Measurements from ENCODE around the gene SPATA9.

SPATA9 gene

DNA sequence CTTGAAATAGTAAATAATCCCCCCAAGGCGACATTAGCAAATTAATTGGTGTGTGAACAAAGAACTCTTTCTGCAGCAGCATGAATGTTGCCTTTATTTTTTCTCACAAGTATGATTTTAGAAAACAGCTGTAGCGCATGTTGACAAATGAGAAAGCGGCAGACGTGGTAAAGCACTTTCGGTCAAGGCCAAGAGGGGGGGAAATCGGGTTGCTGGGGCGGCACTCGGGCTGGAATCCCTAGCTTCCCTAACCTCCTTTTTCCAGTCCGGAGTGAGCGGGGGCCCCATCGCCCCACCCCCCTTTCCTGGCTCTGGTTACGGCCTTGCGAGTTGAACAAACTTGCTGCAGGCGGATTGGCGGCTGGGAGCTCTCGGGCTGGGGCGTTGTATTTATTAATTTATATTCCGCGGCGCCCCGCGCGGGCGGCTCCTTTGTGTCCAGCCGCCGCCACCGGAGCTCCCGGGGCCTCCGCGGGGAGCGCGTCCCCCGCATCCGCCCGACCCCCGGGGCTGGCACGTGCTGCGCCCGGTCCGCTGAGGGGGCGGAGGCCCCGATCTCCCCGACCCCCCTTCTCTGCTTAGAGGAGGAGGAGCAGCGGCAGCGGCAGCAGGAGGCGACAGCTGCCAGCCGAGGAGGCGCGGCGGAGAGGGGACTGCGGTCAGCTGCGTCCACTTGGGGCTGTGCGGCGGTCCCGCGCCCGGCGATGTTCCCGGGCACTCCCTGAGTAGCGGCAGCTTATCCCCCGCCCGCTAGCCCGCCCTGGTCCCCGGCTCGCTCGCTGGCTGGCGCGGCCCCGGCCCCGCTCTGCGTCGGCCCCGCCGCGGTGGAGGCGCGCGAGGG, 48.2 kb upstream of the SPATA9 start, which contains the start of gene RHOBTB3:
TSS of gene RHOBTB3 (plus strand) at position 607 of the 841 bp plus-strand sequence. CDS start 347 bp downstream, outside the sequence.
- H3K9me3 ChIP-seq (ENCODE audit: control insufficient read depth, insufficient read depth, low read depth, low read length), result no peaks in the 10 kb centered on the region
- H3K4me3 ChIP-seq (ENCODE audit: low read depth, low read length), result peak within 1 kb of the TSS; percentile 93
- ChIA-PET POLR2A (interaction anchor here (0.7 to 3.4 kb wide), 19 partner anchors 9 to 104 kb away, joined by 3 to 34 read pairs (median 4); partner anchors contain the start of genes GLRX and RFESD), CTCF (interaction anchor here (0.7 to 1.9 kb wide), 9 partner anchors 9 to 116 kb away, joined by 3 to 10 read pairs (median 4); partner anchors contain the start of gene RFESD)
- H3K4me1 ChIP-seq (ENCODE audit: control insufficient read depth, insufficient read depth, low read length), result peaks cover 8% of the 10 kb centered on the region
- peaks cover 3 to 16% of the 10 kb centered on the region in 2 experiments; a peak in 2 of 3 replicates for H3K36me3 ChIP-seq (ENCODE audit: control insufficient read depth in 2 of 2, insufficient read depth in 1 of 2, low read length in 2 of 2)
- H3K27ac ChIP-seq (ENCODE audit: extremely low read depth, low read depth, low read length), result peak within 1 kb of the TSS; percentile 93
- TF ChIP-seq ZBTB10 (tag by site-specific recombination; IDR thresholded peaks at IDR 0.05), result no peak; the same call in 1 of the 2 replicates
- no peak for TF ChIP-seq ZNF521 (tag by site-specific recombination; IDR thresholded peaks at IDR 0.05)
- TF ChIP-seq ZIC2 (tag by site-specific recombination; IDR thresholded peaks at IDR 0.05), result peak; percentile 76
- TF ChIP-seq ZNF776 (tag by site-specific recombination; IDR thresholded peaks at IDR 0.05; ENCODE audit: borderline replicate concordance), result no peak
- TF ChIP-seq GLIS1 (tag by site-specific recombination; IDR thresholded peaks at IDR 0.05), result peak; percentile 93
- peak; percentile 95 for TF ChIP-seq PRDM10 (tag by site-specific recombination; IDR thresholded peaks at IDR 0.05)
- no peak for TF ChIP-seq ZBTB7A (tag by site-specific recombination; IDR thresholded peaks at IDR 0.05; ENCODE audit: low read depth)
- TF ChIP-seq MEIS1 (CRISPR knock-in tag; IDR thresholded peaks at IDR 0.05; ENCODE audit: borderline replicate concordance), result 0 out of 2 replicates have a peak, but pooled peaks have one; percentile 22
- peak; percentile 79 for TF ChIP-seq ZNF366 (tag by site-specific recombination; conservative IDR thresholded peaks at IDR 0.05)
- TF ChIP-seq, protein P1, sequence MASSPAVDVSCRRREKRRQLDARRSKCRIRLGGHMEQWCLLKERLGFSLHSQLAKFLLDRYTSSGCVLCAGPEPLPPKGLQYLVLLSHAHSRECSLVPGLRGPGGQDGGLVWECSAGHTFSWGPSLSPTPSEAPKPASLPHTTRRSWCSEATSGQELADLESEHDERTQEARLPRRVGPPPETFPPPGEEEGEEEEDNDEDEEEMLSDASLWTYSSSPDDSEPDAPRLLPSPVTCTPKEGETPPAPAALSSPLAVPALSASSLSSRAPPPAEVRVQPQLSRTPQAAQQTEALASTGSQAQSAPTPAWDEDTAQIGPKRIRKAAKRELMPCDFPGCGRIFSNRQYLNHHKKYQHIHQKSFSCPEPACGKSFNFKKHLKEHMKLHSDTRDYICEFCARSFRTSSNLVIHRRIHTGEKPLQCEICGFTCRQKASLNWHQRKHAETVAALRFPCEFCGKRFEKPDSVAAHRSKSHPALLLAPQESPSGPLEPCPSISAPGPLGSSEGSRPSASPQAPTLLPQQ (tag by site-specific recombination; IDR thresholded peaks at IDR 0.05), result peak; percentile 79
- TF ChIP-seq ZNF571 (tag by site-specific recombination; IDR thresholded peaks at IDR 0.05), result no peak
- TF ChIP-seq, protein P2, sequence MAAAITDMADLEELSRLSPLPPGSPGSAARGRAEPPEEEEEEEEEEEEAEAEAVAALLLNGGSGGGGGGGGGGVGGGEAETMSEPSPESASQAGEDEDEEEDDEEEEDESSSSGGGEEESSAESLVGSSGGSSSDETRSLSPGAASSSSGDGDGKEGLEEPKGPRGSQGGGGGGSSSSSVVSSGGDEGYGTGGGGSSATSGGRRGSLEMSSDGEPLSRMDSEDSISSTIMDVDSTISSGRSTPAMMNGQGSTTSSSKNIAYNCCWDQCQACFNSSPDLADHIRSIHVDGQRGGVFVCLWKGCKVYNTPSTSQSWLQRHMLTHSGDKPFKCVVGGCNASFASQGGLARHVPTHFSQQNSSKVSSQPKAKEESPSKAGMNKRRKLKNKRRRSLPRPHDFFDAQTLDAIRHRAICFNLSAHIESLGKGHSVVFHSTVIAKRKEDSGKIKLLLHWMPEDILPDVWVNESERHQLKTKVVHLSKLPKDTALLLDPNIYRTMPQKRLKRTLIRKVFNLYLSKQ (tag by site-specific recombination; IDR thresholded peaks at IDR 0.05; ENCODE audit: borderline replicate concordance), result no peak
- TF ChIP-seq SP7 (tag by site-specific recombination; IDR thresholded peaks at IDR 0.05), result peak; percentile 72
- TF ChIP-seq, protein P3, sequence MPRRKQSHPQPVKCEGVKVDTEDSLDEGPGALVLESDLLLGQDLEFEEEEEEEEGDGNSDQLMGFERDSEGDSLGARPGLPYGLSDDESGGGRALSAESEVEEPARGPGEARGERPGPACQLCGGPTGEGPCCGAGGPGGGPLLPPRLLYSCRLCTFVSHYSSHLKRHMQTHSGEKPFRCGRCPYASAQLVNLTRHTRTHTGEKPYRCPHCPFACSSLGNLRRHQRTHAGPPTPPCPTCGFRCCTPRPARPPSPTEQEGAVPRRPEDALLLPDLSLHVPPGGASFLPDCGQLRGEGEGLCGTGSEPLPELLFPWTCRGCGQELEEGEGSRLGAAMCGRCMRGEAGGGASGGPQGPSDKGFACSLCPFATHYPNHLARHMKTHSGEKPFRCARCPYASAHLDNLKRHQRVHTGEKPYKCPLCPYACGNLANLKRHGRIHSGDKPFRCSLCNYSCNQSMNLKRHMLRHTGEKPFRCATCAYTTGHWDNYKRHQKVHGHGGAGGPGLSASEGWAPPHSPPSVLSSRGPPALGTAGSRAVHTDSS (tag by site-specific recombination; IDR thresholded peaks at IDR 0.05), result 0 out of 2 replicates have a peak, but pooled peaks have one; percentile 18
- TF ChIP-seq ZNF626 (tag by site-specific recombination; IDR thresholded peaks at IDR 0.05), result 0 out of 2 replicates have a peak, but pooled peaks have one; percentile 41
- peak; percentile 88 for TF ChIP-seq ZBTB8A (tag by site-specific recombination; IDR thresholded peaks at IDR 0.05)
- TF ChIP-seq, protein P4, sequence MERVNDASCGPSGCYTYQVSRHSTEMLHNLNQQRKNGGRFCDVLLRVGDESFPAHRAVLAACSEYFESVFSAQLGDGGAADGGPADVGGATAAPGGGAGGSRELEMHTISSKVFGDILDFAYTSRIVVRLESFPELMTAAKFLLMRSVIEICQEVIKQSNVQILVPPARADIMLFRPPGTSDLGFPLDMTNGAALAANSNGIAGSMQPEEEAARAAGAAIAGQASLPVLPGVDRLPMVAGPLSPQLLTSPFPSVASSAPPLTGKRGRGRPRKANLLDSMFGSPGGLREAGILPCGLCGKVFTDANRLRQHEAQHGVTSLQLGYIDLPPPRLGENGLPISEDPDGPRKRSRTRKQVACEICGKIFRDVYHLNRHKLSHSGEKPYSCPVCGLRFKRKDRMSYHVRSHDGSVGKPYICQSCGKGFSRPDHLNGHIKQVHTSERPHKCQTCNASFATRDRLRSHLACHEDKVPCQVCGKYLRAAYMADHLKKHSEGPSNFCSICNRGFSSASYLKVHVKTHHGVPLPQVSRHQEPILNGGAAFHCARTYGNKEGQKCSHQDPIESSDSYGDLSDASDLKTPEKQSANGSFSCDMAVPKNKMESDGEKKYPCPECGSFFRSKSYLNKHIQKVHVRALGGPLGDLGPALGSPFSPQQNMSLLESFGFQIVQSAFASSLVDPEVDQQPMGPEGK (tag by site-specific recombination; IDR thresholded peaks at IDR 0.05), result peak; percentile 95
- peak; percentile 75 for TF ChIP-seq KLF9 (tag by site-specific recombination; IDR thresholded peaks at IDR 0.05; ENCODE audit: low read depth)
- TF ChIP-seq FEZF1 (tag by site-specific recombination; IDR thresholded peaks at IDR 0.05), result peak; percentile 41; the same call in 1 of the 2 replicates
- TF ChIP-seq ZNF510 (tag by site-specific recombination; IDR thresholded peaks at IDR 0.05; ENCODE audit: insufficient replicate concordance), result peak; percentile 4
- TF ChIP-seq KLF1 (tag by site-specific recombination; IDR thresholded peaks at IDR 0.05), result peak; percentile 59; the same call in 1 of the 2 replicates
